SHP77 (cell line): Measurements from ENCODE around the gene DNAJB6.

Source experiments
- DNase-seq, 2 experiments: peaks; one replicate each; lab custom pipeline; 2025; lab: John Stamatoyannopoulos, UW

Gene DNAJB6

DNA sequence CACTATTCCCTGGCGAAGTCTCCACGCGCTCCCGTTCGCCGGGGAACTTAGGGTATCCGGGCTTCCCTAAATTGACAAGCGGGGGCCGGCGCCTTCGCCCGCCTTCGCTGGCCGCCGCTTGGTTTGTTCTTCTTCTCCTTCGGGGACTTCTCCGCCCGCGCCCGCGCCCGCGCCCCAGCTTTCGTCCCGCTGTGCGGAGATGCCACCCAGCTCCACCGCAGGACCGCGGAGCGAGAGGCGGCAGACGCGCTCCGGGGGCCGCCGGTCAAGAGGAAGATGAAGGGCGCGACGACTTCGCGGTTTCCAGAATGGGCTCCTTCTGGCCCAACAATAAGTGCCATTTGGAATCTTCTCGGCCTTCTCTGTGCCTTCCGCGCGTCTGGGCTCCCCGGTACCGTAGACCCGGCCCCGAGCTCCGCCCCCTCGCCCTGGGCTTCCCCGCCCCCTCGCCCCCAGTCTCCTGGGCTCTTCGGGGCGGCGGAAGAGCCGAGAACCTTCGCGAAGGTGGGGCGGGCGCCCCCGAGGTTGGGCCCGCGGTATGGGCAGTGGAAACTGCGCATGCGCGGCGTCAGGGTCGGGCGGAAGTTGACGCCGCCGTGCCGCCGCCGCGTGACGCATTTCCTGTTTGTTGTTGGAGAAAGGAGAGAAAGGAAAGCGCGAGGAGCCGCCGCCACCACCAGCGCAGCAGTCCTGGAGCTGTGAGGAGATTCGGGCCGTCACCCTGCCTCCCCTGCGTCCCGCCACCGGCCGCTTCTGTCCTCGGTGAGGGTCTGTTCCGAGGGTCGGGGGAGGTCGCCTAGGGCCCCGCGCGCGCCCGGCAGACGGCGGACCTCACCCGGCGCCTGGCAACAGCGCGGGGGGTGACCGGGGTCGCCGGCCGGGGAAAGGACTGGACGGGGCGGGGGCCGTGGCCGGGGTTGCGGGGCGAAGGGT lies at the start of gene DNAJB6:
Gene DNAJB6, plus strand, starts transcription at position 622 of the 933 bp plus-strand sequence. CDS start 21,569 bp downstream, outside the sequence.
- DNase-seq: peak; percentile 64 to 83

- no peak for DNase-seq
These were observed 45.3 kb upstream of the DNAJB6 start for GRCh38 chr7:157291404-157292080.

DNA sequence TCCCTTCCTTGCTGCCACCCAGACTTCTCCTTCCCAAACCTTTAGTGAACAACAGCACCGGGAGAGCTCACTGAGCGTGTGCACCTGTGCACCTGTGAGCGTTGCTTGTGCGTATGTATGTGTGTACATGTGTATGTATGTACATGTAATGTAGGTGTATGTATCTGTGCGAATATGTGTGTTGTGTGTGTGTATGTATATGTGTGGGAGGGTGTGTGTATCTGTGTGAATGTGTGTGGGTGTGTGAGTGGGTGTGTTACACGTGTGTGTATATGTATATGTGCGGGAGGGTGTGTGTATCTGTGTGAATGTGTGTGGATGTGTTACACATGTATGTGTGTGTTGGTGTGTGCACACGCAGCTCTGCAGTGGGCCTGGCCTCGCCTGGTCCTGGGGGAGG lies 44.5 kb upstream of the DNAJB6 start:
- no peak for DNase-seq

DNA sequence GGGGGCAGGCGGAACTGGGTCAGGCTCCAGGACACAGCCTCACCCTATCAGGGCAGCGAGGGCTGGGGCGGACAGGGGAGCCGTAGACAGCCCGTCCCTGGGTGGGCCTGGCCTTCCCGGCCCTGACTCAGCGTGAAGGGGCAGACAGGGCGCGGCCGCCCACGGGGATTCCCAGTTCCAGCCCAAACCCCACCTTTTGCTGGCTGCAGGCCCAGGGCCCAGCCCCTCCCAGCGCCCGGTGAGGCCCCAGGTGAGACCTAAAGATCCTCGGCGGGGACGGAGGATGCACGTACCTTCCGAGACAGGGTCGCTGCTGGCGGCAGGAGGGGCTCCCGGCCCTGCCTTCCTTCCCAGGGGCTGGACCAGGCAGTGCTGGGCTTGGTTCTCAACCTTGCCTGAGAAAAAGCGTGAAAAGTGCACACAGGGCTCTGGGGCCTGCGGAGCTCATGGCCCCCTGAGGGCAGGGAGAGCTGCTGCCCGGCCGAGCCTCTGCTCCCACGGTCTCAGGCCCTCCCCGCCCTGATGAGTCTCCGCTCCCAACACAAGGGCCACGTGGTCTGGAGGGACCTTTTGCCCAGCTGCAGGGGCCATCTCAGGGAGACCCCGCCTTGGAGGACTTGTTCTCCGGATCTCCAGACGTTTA lies 43.9 kb upstream of the DNAJB6 start:
- no peak for DNase-seq

- DNase-seq: no peak
These were observed 43.4 kb upstream of the DNAJB6 start for GRCh38 chr7:157293413-157293788.

GRCh38 chr7:157294773-157295172 lies 42.0 kb upstream of the DNAJB6 start:
- DNase-seq: no peak

DNA sequence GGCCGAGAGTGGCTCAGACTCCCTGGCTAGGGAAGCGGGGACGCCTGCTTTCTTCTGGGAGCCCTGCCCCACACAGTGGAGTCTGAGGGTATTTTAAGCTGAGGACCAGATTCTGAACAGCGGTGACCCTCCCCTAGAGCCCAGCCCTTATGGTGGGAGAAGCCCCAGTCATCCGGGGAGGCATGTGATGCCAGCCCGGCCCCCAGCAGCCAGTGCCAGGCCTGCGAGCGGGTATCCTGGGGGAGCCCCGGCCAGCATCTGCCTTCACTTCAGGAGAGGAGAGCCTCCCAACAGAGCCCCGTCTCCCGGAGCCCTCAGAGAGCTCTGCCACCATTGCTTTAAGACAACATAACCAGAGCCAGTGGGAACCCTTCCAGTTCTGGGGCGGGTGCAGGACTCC lies 41.5 kb upstream of the DNAJB6 start:
- no peak for DNase-seq

DNA sequence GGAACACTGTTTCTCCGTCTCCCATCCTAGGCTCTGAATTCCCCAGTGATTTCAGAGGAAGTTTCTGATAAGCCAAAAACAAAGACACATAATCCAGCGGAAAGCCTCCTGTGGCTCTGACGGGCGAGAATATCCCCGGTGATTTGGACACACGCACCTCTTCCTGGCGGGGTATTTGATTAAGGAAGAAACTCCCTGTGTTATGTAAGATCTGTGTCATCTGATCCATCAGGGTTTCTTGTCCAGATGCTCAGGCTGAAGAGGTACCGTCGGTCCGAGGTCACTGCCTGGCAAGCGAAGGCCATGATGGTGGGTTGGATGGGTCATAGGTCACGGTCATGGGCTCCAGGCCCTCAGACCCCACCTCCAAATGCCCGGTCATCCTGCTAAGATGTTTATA lies 39.6 kb upstream of the DNAJB6 start:
- DNase-seq: no peak

- no peak for DNase-seq
These were observed 37.5 kb upstream of the DNAJB6 start for GRCh38 chr7:157299317-157299612.

DNA sequence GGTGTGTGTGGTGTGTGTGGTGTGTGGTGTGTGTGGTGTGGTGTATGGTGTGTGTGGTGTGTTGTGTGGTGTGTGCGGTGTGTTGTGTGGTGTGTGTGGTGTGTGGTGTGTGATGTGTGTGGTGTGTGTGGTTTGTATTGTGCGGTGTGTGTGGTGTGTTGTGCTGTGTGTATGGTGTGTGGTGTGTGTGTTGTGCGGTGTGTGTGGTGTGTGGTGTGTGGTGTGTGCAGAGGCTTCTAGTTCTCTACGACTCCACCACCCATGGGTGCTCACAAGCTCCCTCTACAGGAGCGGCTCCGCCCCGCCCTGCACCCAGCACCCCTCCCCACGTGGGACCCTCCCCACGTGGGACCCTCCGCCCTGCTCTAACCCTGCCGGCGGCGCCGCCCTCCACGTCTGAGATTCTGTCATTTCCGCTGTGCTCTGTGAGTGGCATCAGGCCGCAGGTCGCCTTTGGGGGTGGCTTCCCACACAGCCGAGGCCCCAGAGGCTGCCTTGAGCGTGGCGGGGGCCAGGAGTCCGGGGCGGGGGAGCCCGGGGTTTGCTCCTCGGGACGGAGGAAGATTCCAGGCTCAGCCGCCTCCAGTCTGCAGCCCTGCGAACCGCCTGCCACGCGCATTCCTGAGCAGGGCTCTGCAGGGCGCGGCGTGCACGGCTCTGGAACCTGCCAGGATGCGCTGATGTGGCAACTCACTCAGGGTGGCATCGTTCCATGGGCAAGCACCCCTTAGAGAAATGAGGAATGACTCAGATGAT lies 37.0 kb upstream of the DNAJB6 start:
- DNase-seq: no peak

- no peak for DNase-seq
These were observed 36.4 kb upstream of the DNAJB6 start for GRCh38 chr7:157300369-157300825.

DNA sequence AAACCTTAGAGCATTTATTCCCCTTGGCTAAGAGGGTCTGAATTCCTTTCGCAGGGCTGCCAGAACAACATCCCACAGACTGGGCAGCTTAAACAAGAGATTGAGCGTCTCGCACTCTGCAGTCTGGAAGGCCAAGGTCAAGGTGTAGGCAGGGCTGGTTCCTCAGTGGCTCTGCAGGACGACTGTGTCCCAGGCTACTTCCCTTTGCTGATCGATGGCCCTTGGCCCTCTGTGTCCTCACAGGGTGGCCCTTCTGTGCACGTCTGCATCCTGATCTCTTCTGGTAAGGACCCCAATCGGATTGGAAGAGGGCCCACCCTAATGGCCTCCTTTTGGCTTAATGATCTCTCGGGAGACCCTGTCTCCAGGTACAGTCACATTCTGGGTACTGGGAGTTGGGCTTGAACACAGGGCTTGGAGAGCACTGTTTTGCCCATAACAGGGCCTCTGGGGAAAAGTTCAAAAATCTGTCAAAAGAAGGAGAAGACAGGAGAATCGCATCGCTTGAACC lies 35.1 kb upstream of the DNAJB6 start:
- DNase-seq: no peak

DNA sequence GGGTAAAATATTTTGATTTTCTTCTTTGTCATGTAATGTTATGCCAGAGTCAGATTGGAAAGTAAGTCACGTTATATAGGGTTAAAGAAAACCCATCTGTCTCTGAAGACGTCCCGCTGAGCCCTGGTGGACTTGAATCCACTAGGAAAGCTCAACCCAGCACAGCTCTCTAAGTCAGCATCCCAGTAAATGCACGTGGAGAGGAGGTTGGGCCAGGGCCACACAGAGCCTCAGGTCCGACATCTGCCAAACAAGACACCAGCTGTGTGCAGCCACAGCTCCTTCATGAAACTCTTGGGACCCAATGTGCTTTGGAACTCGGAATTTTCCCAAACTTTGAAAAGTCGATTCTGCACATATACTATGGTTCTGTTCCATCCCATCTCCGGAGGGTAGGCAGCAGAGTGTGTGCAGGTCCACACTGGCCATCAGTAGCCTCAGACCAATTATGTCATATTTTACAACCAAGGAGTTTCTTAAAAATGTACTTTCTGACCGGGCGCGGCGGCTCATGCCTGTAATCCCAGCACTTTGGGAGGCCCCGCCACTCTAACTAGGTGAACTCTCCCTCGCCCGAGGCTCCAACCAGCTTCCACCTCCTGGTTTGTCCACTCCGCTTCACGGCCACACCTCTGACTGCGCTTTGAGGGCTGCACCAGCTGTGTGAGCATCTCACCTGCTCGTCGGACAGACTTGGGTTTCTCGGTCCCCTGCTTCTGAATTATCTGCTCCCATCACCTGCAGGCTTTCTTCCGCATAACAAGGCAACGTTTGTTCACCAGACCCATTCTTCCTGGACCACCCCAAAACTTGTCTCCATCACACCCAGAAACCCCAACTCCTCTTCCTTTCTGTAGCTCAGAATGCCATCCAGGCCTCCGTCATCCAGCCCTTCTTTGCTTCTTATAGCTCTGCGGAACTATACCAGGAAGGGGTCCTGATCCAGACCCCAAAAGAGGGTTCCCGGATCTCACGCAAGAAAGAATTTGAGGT lies 29.7 kb upstream of the DNAJB6 start:
- no peak for DNase-seq

DNA sequence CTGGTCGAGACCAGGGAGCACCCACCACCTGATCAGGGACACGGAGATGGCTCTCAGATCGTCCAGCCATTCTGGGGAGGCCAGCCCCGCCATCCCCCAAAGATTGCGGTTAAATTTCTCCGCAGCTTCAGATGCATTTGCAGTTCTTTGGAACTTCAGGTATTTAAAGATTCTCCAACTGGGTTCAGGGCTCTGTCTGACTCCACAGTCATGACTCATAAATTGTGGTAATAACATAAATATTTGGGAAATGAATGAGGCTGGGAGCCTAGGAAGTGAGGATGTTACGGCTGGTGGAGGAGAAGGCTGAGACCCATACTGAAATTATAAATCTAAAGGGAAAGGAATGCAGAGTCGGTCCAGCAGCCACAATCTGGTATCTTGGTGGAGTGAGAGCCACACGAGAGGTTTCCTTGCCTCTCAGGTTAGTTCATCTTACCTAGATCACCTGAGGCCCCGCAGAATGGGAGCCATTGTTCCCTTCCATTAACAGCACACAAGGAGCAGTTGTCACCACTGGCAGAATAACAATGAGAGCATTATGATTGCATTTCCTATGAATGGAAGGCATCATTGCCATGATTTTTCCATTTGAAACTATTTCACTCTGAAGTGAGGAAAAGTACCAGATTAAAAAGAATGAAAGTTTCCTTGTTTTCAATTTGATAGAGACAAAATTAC lies 26.7 kb upstream of the DNAJB6 start:
- DNase-seq: no peak

GRCh38 chr7:157310676-157311185 lies 26.1 kb upstream of the DNAJB6 start:
- no peak for DNase-seq

- no peak for DNase-seq
These were observed 23.9 kb upstream of the DNAJB6 start for GRCh38 chr7:157312941-157313340.

DNA sequence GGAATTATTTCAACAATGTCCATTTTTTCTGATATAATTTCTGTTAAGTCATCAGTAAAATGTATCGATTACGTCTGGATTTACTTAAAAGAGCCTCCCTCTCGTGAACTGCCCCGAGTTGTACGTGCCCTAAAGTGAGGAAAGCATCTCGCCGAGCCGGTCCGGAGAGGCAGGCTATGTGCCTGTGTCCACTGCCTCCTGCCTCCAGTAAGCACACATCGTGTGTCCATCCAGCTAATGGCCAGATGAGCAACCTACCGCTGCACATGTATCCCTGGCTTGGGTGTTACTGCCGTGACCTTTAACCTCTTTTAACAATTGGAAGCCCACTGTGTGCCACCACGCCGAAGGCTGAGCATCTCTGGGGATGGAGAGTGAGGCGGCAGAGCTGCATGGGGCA lies 23.2 kb upstream of the DNAJB6 start:
- DNase-seq: no peak

- peak in 1 of 2 experiments; percentile 44 for DNase-seq
These were observed 18.6 kb upstream of the DNAJB6 start for GRCh38 chr7:157318015-157318706.

DNA sequence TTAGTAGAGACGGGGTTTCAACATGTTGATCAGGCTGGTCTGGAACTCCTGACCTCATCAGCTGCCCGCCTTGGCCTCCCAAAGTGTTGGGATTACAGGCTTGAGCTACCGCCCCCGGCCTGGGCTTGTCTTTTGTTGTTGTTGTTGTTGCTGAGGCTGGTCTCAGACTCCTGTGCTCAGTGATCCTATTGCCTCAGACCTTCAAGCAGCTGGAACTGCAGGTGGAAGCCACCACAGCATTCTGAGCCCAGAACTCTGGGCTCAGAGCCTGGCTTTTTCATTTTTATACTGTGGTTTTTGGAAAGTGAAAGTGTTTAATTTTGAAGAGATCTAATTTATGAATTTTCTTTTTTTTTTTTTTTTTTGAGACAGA lies 16.2 kb upstream of the DNAJB6 start:
- DNase-seq: no peak
